Vagina (tissue), 2 donors: ENCODE data around the gene SKOR1.

Source experiments
- CTCF ChIP-seq, 3 experiments: fragments of 450-650 bp in 2 of 3; fragments of 200-600 bp in 1 of 3; sonication (generic) in 1 of 3; IDR thresholded peaks; one replicate each; pipeline ENCODE4 v1.5.1; 2017 to 2019; ENCODE audit warnings: antibody characterized with exemption in 3 of 3, mild to moderate bottlenecking in 2 of 3, moderate library complexity in 2 of 3
- POLR2AphosphoS5 ChIP-seq, 2 donors: sonication (generic); formaldehyde crosslinking; IDR thresholded peaks; one replicate each; pipeline ENCODE4 v1.9.0; 2017; ENCODE audit warnings: antibody characterized with exemption in 2 of 2, mild to moderate bottlenecking in 2 of 2, low read depth in 1 of 2; ENCODE audit not compliant: insufficient read depth in 1 of 2

DNA sequence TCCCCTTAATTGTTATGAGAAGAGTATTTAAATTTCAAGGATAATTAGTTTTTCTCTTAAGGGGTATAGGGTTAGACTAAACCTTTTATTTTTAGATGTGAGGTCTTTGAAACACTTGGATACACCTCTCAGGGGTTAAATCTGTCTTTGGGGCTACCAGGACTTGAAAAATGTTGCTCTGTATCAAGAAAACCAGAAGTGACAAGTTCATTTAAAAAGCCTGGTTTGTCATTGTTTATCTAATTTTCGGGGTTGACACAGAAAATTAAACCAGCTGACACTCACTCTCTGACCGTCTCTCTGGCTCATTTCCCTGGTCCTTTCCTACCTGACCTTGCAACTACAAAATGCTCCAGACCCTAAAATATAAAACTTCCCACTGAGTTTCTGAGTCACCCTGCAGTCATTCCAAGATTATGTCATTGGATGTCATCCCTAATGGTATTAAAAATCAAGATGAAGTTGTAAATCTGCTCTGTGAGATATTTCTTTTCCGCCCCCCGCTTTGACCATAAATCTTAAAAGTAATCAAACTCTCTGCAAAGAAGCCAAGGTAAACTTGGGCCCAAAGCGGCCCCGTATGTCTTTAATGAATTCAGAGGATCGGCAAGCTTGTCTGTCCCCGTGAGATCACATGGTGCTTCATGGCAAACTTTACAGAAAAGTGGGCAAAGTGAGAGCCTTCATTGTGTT lies 32.9 kb upstream of the SKOR1 start:
- TF ChIP-seq CTCF (IDR thresholded peaks at IDR 0.05), result no peak
- no peak for TF ChIP-seq POLR2AphosphoS5 (IDR thresholded peaks at IDR 0.05; ENCODE audit: insufficient read depth in 1 of 2, low read depth in 1 of 2)
